CD4-positive, alpha-beta T cell (primary cell): ENCODE results near the gene LTB. TPM values are rescaled to one million over a fixed set of nuclear protein-coding genes. Genes with fewer than 3 reads are reported as not detected.

Experiments used
- ATAC-seq: fragments of 200-7000 bp; cut with Tn5 transposase; one replicate; pipeline ENCODE4 v1.10.0; 2022; ENCODE audit warnings: mild to moderate bottlenecking; ENCODE audit not compliant: poor library complexity
- CTCF ChIA-PET: fragments of 350-600 bp; sonication (Branson Sonifier 250); formaldehyde crosslinking; loops from one replicate; lab custom pipeline; 2021; ENCODE audit warnings: antibody characterized with exemption, inconsistent platforms; lab: Charles Lee
- POLR2A ChIA-PET: fragments of 350-600 bp; sonication (Branson Sonifier 250); formaldehyde crosslinking; loops from one replicate; lab custom pipeline; 2021; ENCODE audit warnings: antibody characterized with exemption, inconsistent platforms; lab: Charles Lee
- DNase-seq, 14 experiments: peaks; one replicate each; pipeline ENCODE4 v3.0.0-alpha.2; 2013 to 2020; ENCODE audit warnings: mixed read lengths in 2 of 14
- H3K27ac ChIP-seq, 2 donors: one replicate each; pipeline versions ENCODE4 v1.5.1 to v1.7.0; 2013; ENCODE audit warnings: low read length in 2 of 2, low read depth in 1 of 2, mild to moderate bottlenecking in 1 of 2
- H3K27me3 ChIP-seq, 2 experiments: 1 replicate in 1 of 2; 2 replicates in 1 of 2; pipeline versions ENCODE4 v1.6.1 to v1.7.0; 2013; ENCODE audit warnings: low read length in 2 of 2, control low read depth in 1 of 2, mild to moderate bottlenecking in 1 of 2, moderate library complexity in 1 of 2; ENCODE audit not compliant: insufficient read depth in 2 of 2, control insufficient read depth in 1 of 2
- H3K36me3 ChIP-seq: one replicate; pipeline ENCODE4 v1.6.1; 2013; ENCODE audit warnings: low read length, control low read depth; ENCODE audit not compliant: insufficient read depth
- H3K4me1 ChIP-seq: one replicate; pipeline ENCODE4 v1.6.1; 2013; ENCODE audit warnings: low read length, control low read depth; ENCODE audit not compliant: insufficient read depth
- H3K4me3 ChIP-seq: one replicate; pipeline ENCODE4 v1.5.1; 2013; ENCODE audit warnings: mild to moderate bottlenecking, low read length, moderate library complexity
- H3K9me3 ChIP-seq, 2 experiments: 1 replicate in 1 of 2; 2 replicates in 1 of 2; pipeline versions ENCODE4 v1.6.1 to v1.7.0; 2013; ENCODE audit warnings: low read length in 2 of 2, mild to moderate bottlenecking in 2 of 2, control low read depth in 1 of 2, moderate library complexity in 1 of 2; ENCODE audit not compliant: control insufficient read depth in 1 of 2, insufficient read depth in 1 of 2
- H3K27ac Mint-ChIP-seq: one replicate; pipeline ENCODE4 v1.8.0; 2020; ENCODE audit warnings: mixed read lengths
- H3K27me3 Mint-ChIP-seq: one replicate; pipeline ENCODE4 v1.8.0; 2021; ENCODE audit warnings: mixed read lengths
- H3K36me3 Mint-ChIP-seq: one replicate; pipeline ENCODE4 v1.8.0; 2021; ENCODE audit warnings: low read depth, mixed read lengths
- H3K4me1 Mint-ChIP-seq: one replicate; pipeline ENCODE4 v1.8.0; 2021; ENCODE audit warnings: low read depth, mixed read lengths
- H3K4me3 Mint-ChIP-seq: one replicate; pipeline ENCODE4 v1.8.0; 2020; ENCODE audit warnings: mild to moderate bottlenecking, mixed read lengths
- H3K9me3 Mint-ChIP-seq: one replicate; pipeline ENCODE4 v1.8.0; 2020; ENCODE audit warnings: mixed read lengths
- CTCF ChIP-seq: fragments of 200-600 bp; IDR thresholded peaks from one replicate; pipeline ENCODE4 v1.8.0; 2022; ENCODE audit warnings: antibody characterized with exemption, mild to moderate bottlenecking
- intact Hi-C, 2 experiments: fragments of 100-400 bp; cut with DNase I in 1 of 2; cut with micrococcal nuclease in 1 of 2; formaldehyde crosslinking; loops; one replicate each; pipeline versions ENCODE4 v1.15.1 to v1.9.0; 2023 to 2025; cut with DNase I, micrococcal nuclease
- total RNA-seq, 174 experiments: library from RNA in 2 of 174; stranded (reverse) in 2 of 174; gene quantifications; one replicate each; pipeline ENCODE4 v1.2.3 and lab custom pipeline; 2021 to 2026

The LTB gene
- total RNA-seq, 2 experiments from 2014 or later: 239 to 244 TPM

DNA sequence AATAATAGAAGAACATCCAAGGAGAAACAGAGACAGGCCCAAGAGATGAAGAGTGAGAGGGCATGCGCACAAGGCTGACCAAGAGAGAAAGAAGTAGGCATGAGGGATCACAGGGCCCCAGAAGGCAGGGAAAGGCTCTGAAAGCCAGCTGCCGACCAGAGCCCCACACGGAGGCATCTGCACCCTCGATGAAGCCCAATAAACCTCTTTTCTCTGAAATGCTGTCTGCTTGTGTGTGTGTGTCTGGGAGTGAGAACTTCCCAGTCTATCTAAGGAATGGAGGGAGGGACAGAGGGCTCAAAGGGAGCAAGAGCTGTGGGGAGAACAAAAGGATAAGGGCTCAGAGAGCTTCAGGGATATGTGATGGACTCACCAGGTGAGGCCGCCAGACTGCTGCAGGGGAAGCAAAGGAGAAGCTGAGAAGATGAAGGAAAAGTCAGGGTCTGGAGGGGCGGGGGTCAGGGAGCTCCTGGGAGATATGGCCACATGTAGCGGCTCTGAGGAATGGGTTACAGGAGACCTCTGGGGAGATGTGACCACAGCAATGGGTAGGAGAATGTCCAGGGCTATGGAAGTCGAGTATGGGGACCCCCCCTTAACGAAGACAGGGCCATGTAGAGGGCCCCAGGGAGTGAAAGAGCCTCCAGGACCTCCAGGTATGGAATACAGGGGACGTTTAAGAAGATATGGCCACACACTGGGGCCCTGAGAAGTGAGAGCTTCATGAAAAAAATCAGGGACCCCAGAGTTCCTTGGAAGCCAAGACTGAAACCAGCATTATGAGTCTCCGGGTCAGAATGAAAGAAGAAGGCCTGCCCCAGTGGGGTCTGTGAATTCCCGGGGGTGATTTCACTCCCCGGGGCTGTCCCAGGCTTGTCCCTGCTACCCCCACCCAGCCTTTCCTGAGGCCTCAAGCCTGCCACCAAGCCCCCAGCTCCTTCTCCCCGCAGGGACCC lies 7.8 kb downstream of the LTB start:
- H3K4me3 ChIP-seq: peak overlapping the region; percentile 75
- intact Hi-C loops: no loop called here
- H3K4me1 Mint-ChIP-seq: peaks cover 95% of the 10 kb centered on the region
- H3K9me3 Mint-ChIP-seq: no peaks in the 10 kb centered on the region
- peaks cover 23% of the 10 kb centered on the region for H3K36me3 ChIP-seq
- peak overlapping the region; percentile 95 for H3K27ac Mint-ChIP-seq
- POLR2A ChIA-PET: interaction anchor here (0.8 to 34.9 kb wide), 6 partner anchors 3 to 241 kb away, joined by 3 to 1160 read pairs (median 131); partner anchors contain the start of genes ATP6V1G2, BAG6, DDX39B and HSPA1A
- H3K4me3 Mint-ChIP-seq: peak overlapping the region; percentile 95
- H3K36me3 Mint-ChIP-seq: peaks cover 42% of the 10 kb centered on the region
- no peaks in the 10 kb centered on the region for H3K27me3 ChIP-seq
- H3K27ac ChIP-seq: peak overlapping the region; percentile 84 to 87
- CTCF ChIA-PET: interaction anchor here (1.3 to 16.9 kb wide), 3 partner anchors 18 to 25 kb away, joined by 4 to 353 read pairs (median 169); partner anchors contain the start of genes ATP6V1G2, NCR3 and NFKBIL1
- TF ChIP-seq CTCF: no peak
- H3K9me3 ChIP-seq: no peaks in the 10 kb centered on the region
- no peaks in the 10 kb centered on the region for H3K27me3 Mint-ChIP-seq
- peaks cover 96% of the 10 kb centered on the region for H3K4me1 ChIP-seq
- DNase-seq (no peak), ATAC-seq (no peak)

DNA sequence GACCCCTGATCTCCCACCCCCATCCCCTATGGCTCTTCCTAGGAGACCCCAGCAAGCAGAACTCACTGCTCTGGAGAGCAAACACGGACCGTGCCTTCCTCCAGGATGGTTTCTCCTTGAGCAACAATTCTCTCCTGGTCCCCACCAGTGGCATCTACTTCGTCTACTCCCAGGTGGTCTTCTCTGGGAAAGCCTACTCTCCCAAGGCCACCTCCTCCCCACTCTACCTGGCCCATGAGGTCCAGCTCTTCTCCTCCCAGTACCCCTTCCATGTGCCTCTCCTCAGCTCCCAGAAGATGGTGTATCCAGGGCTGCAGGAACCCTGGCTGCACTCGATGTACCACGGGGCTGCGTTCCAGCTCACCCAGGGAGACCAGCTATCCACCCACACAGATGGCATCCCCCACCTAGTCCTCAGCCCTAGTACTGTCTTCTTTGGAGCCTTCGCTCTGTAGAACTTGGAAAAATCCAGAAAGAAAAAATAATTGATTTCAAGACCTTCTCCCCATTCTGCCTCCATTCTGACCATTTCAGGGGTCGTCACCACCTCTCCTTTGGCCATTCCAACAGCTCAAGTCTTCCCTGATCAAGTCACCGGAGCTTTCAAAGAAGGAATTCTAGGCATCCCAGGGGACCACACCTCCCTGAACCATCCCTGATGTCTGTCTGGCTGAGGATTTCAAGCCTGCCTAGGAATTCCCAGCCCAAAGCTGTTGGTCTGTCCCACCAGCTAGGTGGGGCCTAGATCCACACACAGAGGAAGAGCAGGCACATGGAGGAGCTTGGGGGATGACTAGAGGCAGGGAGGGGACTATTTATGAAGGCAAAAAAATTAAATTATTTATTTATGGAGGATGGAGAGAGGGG lies 8.8 kb downstream of the LTB start:
- Mint-ChIP-seq H3K27me3 (no peaks in the 10 kb centered on the region), H3K36me3 (peaks cover 36% of the 10 kb centered on the region), H3K4me3 (peak overlapping the region; percentile 95), H3K27ac (peak overlapping the region; percentile 95), H3K4me1 (peaks cover 95% of the 10 kb centered on the region), H3K9me3 (no peaks in the 10 kb centered on the region)
- no peaks in the 10 kb centered on the region for H3K27me3 ChIP-seq
- H3K36me3 ChIP-seq: peaks cover 18% of the 10 kb centered on the region
- ChIA-PET CTCF (interaction anchor here (1.7 to 16.9 kb wide), 3 partner anchors 7 to 24 kb away, joined by 4 to 353 read pairs (median 169); partner anchors contain the start of genes ATP6V1G2, NCR3 and NFKBIL1), POLR2A (interaction anchor here (1.0 to 34.9 kb wide), 5 partner anchors 2 to 262 kb away, joined by 3 to 1160 read pairs (median 220); partner anchors contain the start of genes ATP6V1G2, DDX39B, LST1 and LTA)
- H3K4me1 ChIP-seq: peaks cover 96% of the 10 kb centered on the region
- H3K9me3 ChIP-seq: no peaks in the 10 kb centered on the region
- no peak overlapping the region for H3K4me3 ChIP-seq
- TF ChIP-seq CTCF: no peak
- peak overlapping the region; percentile 84 to 87 for H3K27ac ChIP-seq
- DNase-seq (no peak), ATAC-seq (no peak)
- intact Hi-C loops: loop anchor here in 1 of 2 experiments (2.0 kb wide), 1 partner anchor 15 kb away; no protein-coding TSS in a partner anchor
